Measurements from ENCODE around the gene AP3B2.

AP3B2 gene

DNA sequence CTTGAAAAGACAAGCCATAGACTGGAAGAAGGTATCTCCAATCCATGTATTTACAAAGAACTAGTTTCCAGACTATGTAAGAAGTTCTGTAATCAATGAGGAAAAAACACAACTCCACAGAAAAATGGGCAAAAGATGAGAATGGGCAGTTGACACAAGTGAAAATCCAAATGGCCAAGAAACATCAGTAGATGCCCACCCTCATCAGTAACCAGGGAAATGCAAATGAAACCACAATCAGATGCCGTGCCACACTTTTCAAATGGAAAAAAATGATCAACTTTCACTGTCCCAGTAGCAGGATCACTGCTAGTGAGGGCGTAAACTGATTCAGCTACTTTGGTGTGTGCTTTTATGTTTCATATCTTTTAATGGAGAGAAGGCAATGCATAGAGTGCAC lies 58.0 kb downstream of the AP3B2 start:
- no peak for DNase-seq (ENCODE audit: low read depth in 1 of 2, low spot score in 1 of 2)
- Histone ChIP-seq H3K27ac (replicated peaks) (no peak overlapping the region), H3K27me3 (ENCODE audit: insufficient read depth, poor library complexity, severe bottlenecking) (peaks cover 18% of the 10 kb centered on the region), H3K4me3 (replicated peaks; ENCODE audit: insufficient read depth, low read length) (no peak overlapping the region)
- TF ChIP-seq, protein P1, sequence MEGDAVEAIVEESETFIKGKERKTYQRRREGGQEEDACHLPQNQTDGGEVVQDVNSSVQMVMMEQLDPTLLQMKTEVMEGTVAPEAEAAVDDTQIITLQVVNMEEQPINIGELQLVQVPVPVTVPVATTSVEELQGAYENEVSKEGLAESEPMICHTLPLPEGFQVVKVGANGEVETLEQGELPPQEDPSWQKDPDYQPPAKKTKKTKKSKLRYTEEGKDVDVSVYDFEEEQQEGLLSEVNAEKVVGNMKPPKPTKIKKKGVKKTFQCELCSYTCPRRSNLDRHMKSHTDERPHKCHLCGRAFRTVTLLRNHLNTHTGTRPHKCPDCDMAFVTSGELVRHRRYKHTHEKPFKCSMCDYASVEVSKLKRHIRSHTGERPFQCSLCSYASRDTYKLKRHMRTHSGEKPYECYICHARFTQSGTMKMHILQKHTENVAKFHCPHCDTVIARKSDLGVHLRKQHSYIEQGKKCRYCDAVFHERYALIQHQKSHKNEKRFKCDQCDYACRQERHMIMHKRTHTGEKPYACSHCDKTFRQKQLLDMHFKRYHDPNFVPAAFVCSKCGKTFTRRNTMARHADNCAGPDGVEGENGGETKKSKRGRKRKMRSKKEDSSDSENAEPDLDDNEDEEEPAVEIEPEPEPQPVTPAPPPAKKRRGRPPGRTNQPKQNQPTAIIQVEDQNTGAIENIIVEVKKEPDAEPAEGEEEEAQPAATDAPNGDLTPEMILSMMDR (IDR thresholded peaks at IDR 0.05; ENCODE audit: insufficient read depth, low read length), result no peak
- TF ChIP-seq POLR2AphosphoS5 (IDR thresholded peaks at IDR 0.05; ENCODE audit: low read depth) (no peak), SPI1 (IDR thresholded peaks at IDR 0.05; ENCODE audit: borderline replicate concordance, low read depth) (no peak), GABPA (IDR thresholded peaks at IDR 0.05; ENCODE audit: low read depth) (no peak)
- TF ChIP-seq, protein P2, sequence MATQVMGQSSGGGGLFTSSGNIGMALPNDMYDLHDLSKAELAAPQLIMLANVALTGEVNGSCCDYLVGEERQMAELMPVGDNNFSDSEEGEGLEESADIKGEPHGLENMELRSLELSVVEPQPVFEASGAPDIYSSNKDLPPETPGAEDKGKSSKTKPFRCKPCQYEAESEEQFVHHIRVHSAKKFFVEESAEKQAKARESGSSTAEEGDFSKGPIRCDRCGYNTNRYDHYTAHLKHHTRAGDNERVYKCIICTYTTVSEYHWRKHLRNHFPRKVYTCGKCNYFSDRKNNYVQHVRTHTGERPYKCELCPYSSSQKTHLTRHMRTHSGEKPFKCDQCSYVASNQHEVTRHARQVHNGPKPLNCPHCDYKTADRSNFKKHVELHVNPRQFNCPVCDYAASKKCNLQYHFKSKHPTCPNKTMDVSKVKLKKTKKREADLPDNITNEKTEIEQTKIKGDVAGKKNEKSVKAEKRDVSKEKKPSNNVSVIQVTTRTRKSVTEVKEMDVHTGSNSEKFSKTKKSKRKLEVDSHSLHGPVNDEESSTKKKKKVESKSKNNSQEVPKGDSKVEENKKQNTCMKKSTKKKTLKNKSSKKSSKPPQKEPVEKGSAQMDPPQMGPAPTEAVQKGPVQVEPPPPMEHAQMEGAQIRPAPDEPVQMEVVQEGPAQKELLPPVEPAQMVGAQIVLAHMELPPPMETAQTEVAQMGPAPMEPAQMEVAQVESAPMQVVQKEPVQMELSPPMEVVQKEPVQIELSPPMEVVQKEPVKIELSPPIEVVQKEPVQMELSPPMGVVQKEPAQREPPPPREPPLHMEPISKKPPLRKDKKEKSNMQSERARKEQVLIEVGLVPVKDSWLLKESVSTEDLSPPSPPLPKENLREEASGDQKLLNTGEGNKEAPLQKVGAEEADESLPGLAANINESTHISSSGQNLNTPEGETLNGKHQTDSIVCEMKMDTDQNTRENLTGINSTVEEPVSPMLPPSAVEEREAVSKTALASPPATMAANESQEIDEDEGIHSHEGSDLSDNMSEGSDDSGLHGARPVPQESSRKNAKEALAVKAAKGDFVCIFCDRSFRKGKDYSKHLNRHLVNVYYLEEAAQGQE (IDR thresholded peaks at IDR 0.05; ENCODE audit: insufficient replicate concordance, low read depth), result no peak

DNA sequence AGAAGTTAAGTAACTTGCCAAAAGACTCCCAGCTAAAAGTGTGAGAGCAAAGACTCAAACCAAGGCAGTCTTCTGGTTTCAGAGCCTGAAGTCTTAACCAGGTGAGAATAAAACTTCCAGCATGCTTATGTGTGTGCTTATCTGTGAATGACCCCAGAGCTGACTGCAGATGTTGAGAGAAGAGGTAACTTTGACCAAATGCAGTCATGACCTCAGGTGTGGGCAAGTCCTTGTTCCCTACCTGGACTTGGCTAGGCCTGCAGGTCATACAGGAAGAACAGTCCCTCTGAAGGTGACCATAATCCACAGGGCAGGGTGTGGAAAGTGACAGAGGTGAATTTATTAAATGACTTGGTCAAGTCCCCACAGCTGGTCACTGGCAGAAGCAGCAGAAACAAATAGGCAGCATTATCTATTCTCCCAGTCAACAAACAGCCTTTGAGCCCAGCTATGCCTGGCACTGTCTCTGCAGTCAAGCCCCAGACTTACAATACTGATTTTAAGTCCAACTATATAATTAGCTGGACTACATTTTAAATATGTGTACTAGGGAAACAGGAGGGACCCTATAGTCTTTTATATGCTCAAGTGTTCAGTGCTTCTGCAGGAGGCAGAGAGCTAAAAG lies 59.5 kb downstream of the AP3B2 start:
- Histone ChIP-seq H3K4me3 (replicated peaks; ENCODE audit: insufficient read depth, low read length) (no peak overlapping the region), H3K27me3 (ENCODE audit: insufficient read depth, poor library complexity, severe bottlenecking) (peaks cover 29% of the 10 kb centered on the region), H3K27ac (replicated peaks) (no peak overlapping the region)
- no peak for DNase-seq (ENCODE audit: low read depth in 1 of 2, low spot score in 1 of 2)
- TF ChIP-seq SPI1 (IDR thresholded peaks at IDR 0.05; ENCODE audit: borderline replicate concordance, low read depth), result no peak
- no peak for TF ChIP-seq GABPA (IDR thresholded peaks at IDR 0.05; ENCODE audit: low read depth)
- no peak for TF ChIP-seq POLR2AphosphoS5 (IDR thresholded peaks at IDR 0.05; ENCODE audit: low read depth)
- TF ChIP-seq, protein P2 (IDR thresholded peaks at IDR 0.05; ENCODE audit: insufficient replicate concordance, low read depth), result no peak
- TF ChIP-seq, protein P1 (IDR thresholded peaks at IDR 0.05; ENCODE audit: insufficient read depth, low read length), result no peak

DNA sequence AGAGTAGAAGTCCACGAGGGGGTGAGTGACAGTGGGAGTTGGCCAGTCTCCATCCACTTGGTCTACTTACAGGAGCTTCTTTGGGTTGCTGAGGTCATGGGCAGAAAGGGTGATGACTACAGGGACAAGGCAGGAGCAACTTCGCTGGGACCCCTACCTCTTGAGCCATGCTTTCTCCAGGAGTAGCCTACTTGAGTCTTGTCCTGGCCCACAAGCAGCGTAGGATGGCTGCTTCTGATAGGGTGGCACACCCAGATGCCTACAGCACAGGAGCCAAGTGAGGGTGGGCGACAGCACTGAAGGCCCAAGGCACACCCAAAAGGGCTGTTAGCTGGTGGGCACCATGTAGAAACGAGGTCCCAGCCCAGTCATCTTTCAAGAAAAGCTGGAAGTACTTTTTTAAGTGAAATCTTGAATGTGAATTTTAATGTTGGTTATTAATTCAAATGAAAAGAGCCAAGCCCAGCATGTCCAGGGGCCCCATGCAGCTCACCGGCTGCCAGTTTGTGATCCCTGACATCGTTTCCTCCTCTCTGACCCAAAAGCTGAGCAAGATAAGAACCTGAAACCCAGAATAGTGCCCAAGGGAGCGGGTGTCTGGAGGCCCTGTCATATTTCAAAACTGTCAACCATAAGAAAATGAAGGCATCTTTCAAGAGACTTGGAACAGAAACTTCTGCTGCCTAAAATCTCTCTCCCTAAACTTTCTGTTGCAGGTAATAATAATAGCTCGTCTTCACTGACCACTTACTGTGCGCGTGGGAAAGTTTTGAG lies 60.3 kb downstream of the AP3B2 start:
- H3K27me3 ChIP-seq (ENCODE audit: insufficient read depth, poor library complexity, severe bottlenecking), result peaks cover 36% of the 10 kb centered on the region
- TF ChIP-seq SPI1 (IDR thresholded peaks at IDR 0.05; ENCODE audit: borderline replicate concordance, low read depth) (no peak), POLR2AphosphoS5 (IDR thresholded peaks at IDR 0.05; ENCODE audit: low read depth) (no peak), GABPA (IDR thresholded peaks at IDR 0.05; ENCODE audit: low read depth) (no peak)
- TF ChIP-seq, protein P1 (IDR thresholded peaks at IDR 0.05; ENCODE audit: insufficient read depth, low read length), result no peak
- TF ChIP-seq, protein P2 (IDR thresholded peaks at IDR 0.05; ENCODE audit: insufficient replicate concordance, low read depth), result no peak
- no peak overlapping the region for H3K27ac ChIP-seq (replicated peaks)
- DNase-seq (ENCODE audit: low read depth in 1 of 2, low spot score in 1 of 2), result no peak
- H3K4me3 ChIP-seq (replicated peaks; ENCODE audit: insufficient read depth, low read length), result no peak overlapping the region

All from HL-60 (cell line).